GM19035 (cell line): ENCODE results near the gene DYSF.

Source experiments
- ATAC-seq: cut with Tn5 transposase; IDR thresholded peaks from one replicate; pipeline ENCODE4 v1.9.1; 2021; ENCODE audit not compliant: unreplicated experiment

DYSF gene

GRCh38 chr2:71718686-71719085, 265.3 kb downstream of the DYSF start:
- no peak for ATAC-seq

DNA sequence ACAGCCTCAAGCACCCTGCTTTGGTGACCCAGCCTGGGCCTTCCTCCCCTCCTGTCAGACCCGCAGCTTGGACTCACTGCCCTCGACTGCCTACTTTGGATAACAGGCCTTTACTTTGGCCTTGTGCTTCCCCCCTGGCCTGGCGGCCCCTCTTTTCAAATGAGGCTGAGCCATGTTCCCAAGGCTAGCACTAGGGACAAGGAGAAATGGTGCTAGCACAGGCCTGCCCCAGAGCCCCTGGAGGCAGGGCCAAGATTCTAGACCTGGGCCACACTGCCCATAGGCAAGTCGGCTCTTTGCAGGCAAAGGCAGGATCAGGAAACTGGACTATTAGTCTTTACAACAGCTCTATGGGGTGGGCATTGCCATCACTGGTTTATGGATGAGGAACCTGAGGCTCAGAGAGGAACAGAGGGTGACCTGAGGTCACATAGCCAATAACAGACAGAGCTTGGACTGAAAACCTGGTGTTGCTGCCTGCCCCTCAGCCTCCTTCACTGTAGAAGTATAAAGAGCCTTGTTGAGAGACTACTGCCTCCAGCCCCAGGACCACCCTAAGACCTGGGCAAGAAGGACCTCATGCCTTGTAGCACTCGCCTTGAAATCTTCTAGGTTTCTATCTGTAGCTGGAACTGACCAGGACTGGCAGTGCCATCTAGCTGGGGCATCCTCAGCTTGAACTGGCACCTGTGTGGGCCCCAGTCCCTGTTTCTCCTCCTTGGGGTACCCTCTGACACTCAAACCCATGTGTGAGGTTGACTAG, 266.3 kb downstream of the DYSF start:
- ATAC-seq: no peak

DNA sequence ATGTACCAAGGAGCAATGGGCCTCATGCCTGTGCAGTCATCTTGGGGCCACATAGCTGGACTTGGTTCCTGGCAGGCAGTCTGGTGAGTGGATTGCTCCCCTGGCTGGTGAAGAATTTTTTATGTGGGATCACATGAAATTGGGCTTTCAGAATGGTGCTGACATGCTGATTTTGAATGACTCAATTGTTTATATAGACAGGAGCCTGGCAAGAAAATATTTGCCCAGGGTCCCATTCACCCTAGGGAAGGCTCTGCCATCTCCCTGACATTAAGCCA, 266.9 kb downstream of the DYSF start:
- ATAC-seq: no peak

- ATAC-seq: no peak
Observed at GRCh38 chr2:71720596-71721361, 267.4 kb downstream of the DYSF start.

DNA sequence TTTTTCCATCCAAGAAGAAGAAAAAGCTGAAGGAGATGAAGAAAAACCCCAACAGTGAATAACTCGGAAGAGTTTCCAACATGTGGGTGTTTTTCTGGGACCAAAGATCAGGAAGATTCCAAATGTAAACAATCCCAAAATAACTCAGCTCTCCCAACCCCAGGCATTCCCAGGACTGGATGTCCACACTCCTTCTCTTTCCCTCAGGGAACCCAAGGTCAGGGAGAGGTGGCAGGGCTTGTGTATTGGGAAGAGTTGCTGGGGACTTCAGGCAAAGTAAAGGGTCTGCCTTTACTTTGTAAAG, 268.0 kb downstream of the DYSF start:
- no peak for ATAC-seq

DNA sequence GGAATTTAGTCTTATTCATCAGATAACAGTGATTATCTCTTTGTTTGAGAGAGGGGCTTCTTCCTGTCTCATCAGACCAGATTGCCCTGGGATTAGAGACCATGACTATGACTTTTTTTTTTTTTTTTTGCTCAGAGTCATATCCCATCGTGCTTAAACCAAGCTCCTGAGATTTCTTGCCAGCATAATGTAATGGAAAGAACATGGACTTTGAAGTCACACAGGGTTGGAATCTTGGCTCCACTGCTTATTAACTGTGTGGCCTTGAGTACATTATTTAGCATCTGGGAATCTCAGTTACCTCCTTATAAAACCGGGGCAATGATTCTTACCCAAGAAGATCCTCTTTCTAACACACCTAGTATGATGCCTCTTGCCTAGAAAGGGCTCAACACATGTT, 268.3 kb downstream of the DYSF start:
- ATAC-seq: no peak

DNA sequence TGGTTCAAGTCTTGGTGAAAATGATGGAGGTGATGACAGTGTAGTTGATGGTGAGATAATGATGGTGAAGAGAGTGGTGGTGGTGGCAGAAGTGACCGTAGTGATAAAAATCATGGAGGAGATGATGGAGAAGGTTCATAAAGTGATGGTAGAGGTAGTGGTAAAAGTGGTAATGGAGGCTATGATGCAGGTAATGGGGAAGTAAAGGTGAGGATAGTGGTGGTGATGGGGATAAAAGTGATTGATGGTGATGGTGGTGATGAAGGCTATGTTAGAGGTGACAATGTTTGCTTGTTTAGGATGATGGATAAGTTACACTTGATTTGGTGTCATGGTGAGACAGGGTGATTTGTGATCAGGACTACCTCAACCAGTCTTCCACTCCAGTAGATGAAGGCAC, 268.9 kb downstream of the DYSF start:
- ATAC-seq: no peak

GRCh38 chr2:71724793-71725192, 271.4 kb downstream of the DYSF start:
- ATAC-seq: no peak

GRCh38 chr2:71725836-71726235, 272.5 kb downstream of the DYSF start:
- ATAC-seq: no peak

DNA sequence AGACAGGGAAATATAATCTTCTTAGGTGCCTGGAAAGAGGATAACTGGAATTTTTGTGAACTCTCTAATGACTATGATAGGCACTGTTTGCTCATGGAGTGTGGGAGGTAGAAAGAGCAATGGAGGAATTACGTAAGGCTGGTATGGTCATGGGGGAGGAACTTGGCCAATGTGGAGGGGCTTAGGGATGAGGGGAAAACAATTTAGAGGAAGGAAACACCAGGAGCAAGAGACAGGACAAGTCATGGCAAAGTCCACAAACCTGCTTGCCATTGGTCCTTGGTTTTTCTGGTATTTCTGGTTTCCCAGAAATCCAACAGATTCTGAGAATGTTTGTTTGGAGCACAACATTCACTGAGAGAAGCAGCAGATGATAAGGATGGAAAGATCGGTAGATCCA, 274.2 kb downstream of the DYSF start:
- no peak for ATAC-seq

- ATAC-seq: no peak
Observed at GRCh38 chr2:71728036-71728435, 274.7 kb downstream of the DYSF start.

DNA sequence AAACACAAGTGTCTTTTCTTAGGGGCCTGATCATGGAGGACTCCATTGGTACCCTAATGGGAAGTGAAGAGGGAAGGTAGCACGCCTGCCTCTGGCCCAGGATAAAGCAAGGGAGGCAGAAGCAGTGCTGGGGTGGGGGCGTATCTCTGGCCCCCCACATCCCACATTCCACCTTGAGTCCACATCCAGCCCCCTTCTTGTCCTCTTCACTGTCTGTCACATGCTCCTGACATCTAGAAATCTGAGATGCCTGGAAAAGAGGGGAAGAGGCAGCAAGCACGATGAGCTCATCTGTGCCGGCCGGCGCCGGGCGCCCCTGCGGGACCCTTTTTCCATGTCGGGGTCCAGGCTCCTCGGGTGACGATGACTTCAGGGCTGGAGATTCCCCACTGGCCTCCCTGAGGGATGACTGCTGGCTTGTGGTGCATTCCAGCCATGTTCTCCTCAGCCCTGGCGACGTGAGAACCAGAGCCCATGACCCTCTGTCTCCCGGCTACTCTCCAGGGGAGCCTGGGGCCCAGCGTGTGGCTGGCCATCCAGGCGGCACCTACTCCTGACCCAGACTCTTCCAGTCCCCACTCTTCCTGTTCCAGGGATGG, 277.5 kb downstream of the DYSF start:
- no peak for ATAC-seq

- no peak for ATAC-seq
Observed at GRCh38 chr2:71734620-71735019, 281.3 kb downstream of the DYSF start.

GRCh38 chr2:71735676-71736075, 282.3 kb downstream of the DYSF start:
- ATAC-seq: no peak
